Heart right ventricle (tissue), 16 donors: ENCODE measurements around the gene CCDC198. TPM values are rescaled to one million over a fixed set of nuclear protein-coding genes. Genes with fewer than 3 reads are reported as not detected.

Experiments used
- ATAC-seq, 8 donors: fragments of 200-7000 bp; cut with Tn5 transposase; one replicate each; pipeline ENCODE4 v1.9.1; 2020; ENCODE audit warnings: mild to moderate bottlenecking in 8 of 8, moderate library complexity in 8 of 8, moderate number of reproducible peaks in 1 of 8
- DNase-seq, 2 donors: peaks; one replicate each; pipeline ENCODE4 v3.0.0-alpha.2; 2020
- H3K27ac ChIP-seq, 10 donors: fragments of 200-600 bp; sonication (generic) in 2 of 10; one replicate each; pipeline versions ENCODE4 v1.5.0 to v1.8.0; 2020 to 2022; ENCODE audit warnings: mild to moderate bottlenecking in 3 of 10
- H3K27me3 ChIP-seq, 7 donors: fragments of 200-600 bp; one replicate each; pipeline ENCODE4 v1.8.0; 2021 to 2022; ENCODE audit warnings: mild to moderate bottlenecking in 2 of 7
- H3K36me3 ChIP-seq, 9 donors: fragments of 200-600 bp; sonication (generic) in 1 of 9; one replicate each; pipeline versions ENCODE4 v1.5.0 to v1.8.0; 2020 to 2022; ENCODE audit warnings: mild to moderate bottlenecking in 2 of 9
- H3K4me1 ChIP-seq, 9 donors: fragments of 200-600 bp; sonication (generic) in 1 of 9; one replicate each; pipeline versions ENCODE4 v1.5.0 to v1.8.0; 2020 to 2022; ENCODE audit warnings: mild to moderate bottlenecking in 4 of 9
- H3K4me3 ChIP-seq, 10 donors: fragments of 200-600 bp; sonication (generic) in 2 of 10; one replicate each; pipeline versions ENCODE4 v1.5.0 to v1.8.0; 2020 to 2022; ENCODE audit warnings: mild to moderate bottlenecking in 7 of 10, moderate library complexity in 2 of 10
- H3K9me3 ChIP-seq, 11 donors: fragments of 200-600 bp in 10 of 11; sonication (generic) in 2 of 11; one replicate each; pipeline versions ENCODE4 v1.5.0 to v1.8.0; 2013 to 2022; ENCODE audit warnings: mild to moderate bottlenecking in 2 of 11, control low read depth in 1 of 11, moderate library complexity in 1 of 11
- CTCF ChIP-seq, 9 donors: fragments of 200-600 bp; sonication (generic) in 2 of 9; IDR thresholded peaks; one replicate each; pipeline versions ENCODE4 v1.5.0 to v1.8.0; 2021 to 2022; ENCODE audit warnings: antibody characterized with exemption in 9 of 9, mild to moderate bottlenecking in 5 of 9, moderate library complexity in 1 of 9
- WGBS, 2 donors: extraction: QIAGEN DNeasy Blood & Tissue Kit; methylation state at CpG; one replicate each; pipeline ENCODE4 v1.1.7; 2013; ENCODE audit warnings: inconsistent platforms in 1 of 2; 5-methylcytosine and 5-hydroxymethylcytosine counted together
- intact Hi-C, 10 donors: fragments of 100-400 bp; cut with DNase I; formaldehyde crosslinking; loops; one replicate each; pipeline versions ENCODE4 v1.11.1 to v1.14.2; 2022
- polyA plus RNA-seq, 2 donors: library from polyadenylated mRNA; stranded (reverse); fragments of 200-250 nt; gene quantifications; one replicate each; pipeline ENCODE4 v1.2.3, GENCODE V29; 2013
- total RNA-seq, 10 donors: library from RNA; stranded (reverse); fragmentation: NEBNext Ultra II Directional in 3 of 10; extraction: Animal tissue kit (Norgen Biotek cat#: 25700) in 3 of 10; gene quantifications; one replicate each; pipeline versions ENCODE4 v1.2.1 to v1.2.4, GENCODE V29; 2021 to 2023
- donor health status: Arrhythmogenic right ventricular cardiomyopathy.
- donor health status: ischemic (EF 13 %, LVEDD 7.1; RV severe dilation, severe dysfunction).
- donor health status: healthy with polysubstance abuse.
- donor health status: DM: no; HTN: yes; CAD: no.
- donor health status: DM: no; HTN: no; CAD: no.
- donor health status: ischemic (EF 25% LVEDD 6.9; RV normal size, moderate dysfunction).
- donor health status: ischemic (EF 25% LVEDD 5.7; RV mildly dilated, moderate dysfunction).
- donor health status: healthy.
- donor health status: DM: yes; HTN: yes; CAD: no.
- donor health status: Ischemic cardiomyopathy.
- donor health status: ischemic (EF 35%, LVEDD 5.7; RV mildly dilated, moderate dysfunction).
- donor health status: nonischemic (EF 11% LVEDD 7.7; RV severe dilation, severe dysfunction).
- donor health status: DM: yes; HTN: yes; CAD: no.
- donor health status: PGD.
- donor health status: ischemic (EF 29% LVEDD 5.4; RV normal size, mild dysfunction).
- donor health status: nonischemic (EF 23%, LVEDD 6.1; RV moderate dilation, normal function).

Gene CCDC198
- total and polyA plus RNA-seq, 12 donors: not detected

GRCh38 chr14:57501039-57501557, 7.4 kb upstream of the CCDC198 start:
- TF ChIP-seq CTCF (IDR thresholded peaks at IDR 0.05): no peak
- no peak for DNase-seq
- H3K27ac ChIP-seq: no peak overlapping the region
- intact Hi-C loops: no loop called here
- ATAC-seq: no peak
- H3K36me3 ChIP-seq: no peaks in the 10 kb centered on the region
- H3K27me3 ChIP-seq: no peaks in the 10 kb centered on the region
- H3K9me3 ChIP-seq: peaks cover 0 to 5% (median 0%) of the 10 kb centered on the region in 11 donors
- 56 to 70% methylated on average over 2 of the region's 2 CpGs for WGBS, 2 donors
- no peak overlapping the region for H3K4me3 ChIP-seq
- no peaks in the 10 kb centered on the region for H3K4me1 ChIP-seq

- peaks cover 0 to 5% (median 0%) of the 10 kb centered on the region in 11 donors for H3K9me3 ChIP-seq
- ATAC-seq (no peak), DNase-seq (no peak)
- peaks cover 0 to 4% (median 0%) of the 10 kb centered on the region in 7 donors for H3K27me3 ChIP-seq
- no peak overlapping the region for H3K27ac ChIP-seq
- no peaks in the 10 kb centered on the region for H3K4me1 ChIP-seq
- no peak overlapping the region for H3K4me3 ChIP-seq
- H3K36me3 ChIP-seq: no peaks in the 10 kb centered on the region
- no peak for TF ChIP-seq CTCF (IDR thresholded peaks at IDR 0.05)
- intact Hi-C loops: no loop called here
These were observed 5.0 kb upstream of the CCDC198 start for GRCh38 chr14:57498659-57499058.

- intact Hi-C loops: no loop called here
- Histone ChIP-seq H3K4me3 (no peak overlapping the region), H3K36me3 (no peaks in the 10 kb centered on the region), H3K4me1 (no peaks in the 10 kb centered on the region), H3K9me3 (peaks cover 0 to 5% (median 0%) of the 10 kb centered on the region in 11 donors), H3K27ac (no peak overlapping the region), H3K27me3 (peaks cover 0 to 4% (median 0%) of the 10 kb centered on the region in 7 donors)
- TF ChIP-seq CTCF (IDR thresholded peaks at IDR 0.05): no peak
- ATAC-seq: no peak
- 89 to 91% methylated on average over 4 of the region's 4 CpGs for WGBS, 2 donors
- DNase-seq: no peak
These were observed 4.4 kb upstream of the CCDC198 start for GRCh38 chr14:57498035-57498434.

GRCh38 chr14:57495416-57495815, 1.8 kb upstream of the CCDC198 start:
- peaks cover 0 to 4% (median 0%) of the 10 kb centered on the region in 7 donors for H3K27me3 ChIP-seq
- no peaks in the 10 kb centered on the region for H3K4me1 ChIP-seq
- H3K36me3 ChIP-seq: no peaks in the 10 kb centered on the region
- WGBS, 2 donors: 73 to 90% methylated on average over 2 of the region's 2 CpGs
- intact Hi-C loops: no loop called here
- no peak for DNase-seq
- peaks cover 0 to 2% (median 0%) of the 10 kb centered on the region in 11 donors for H3K9me3 ChIP-seq
- no peak overlapping the region for H3K27ac ChIP-seq
- H3K4me3 ChIP-seq: no peak overlapping the region
- no peak for ATAC-seq
- no peak for TF ChIP-seq CTCF (IDR thresholded peaks at IDR 0.05)
